Measurements from ENCODE around the gene POLR1G. TPM values are rescaled to one million over a fixed set of nuclear protein-coding genes. Genes with fewer than 3 reads are reported as not detected.
A peak's percentile ranks its signal among the peaks of the same experiment; 100 is the strongest.

POLR1G gene
- total and polyA plus RNA-seq, 2 donors (not counting 3 experiments of a cell fraction or from before 2014, with no cell fraction given), result 6.6 to 19.5 TPM

- CTCF ChIA-PET, result interaction anchor here (0.6 to 6.6 kb wide), 20 partner anchors 8 to 83 kb away, joined by 3 to 101 read pairs (median 4); partner anchors contain the start of genes ERCC1 and ERCC2
- H3K4me2 ChIP-seq (ENCODE audit: insufficient read depth, low read length), result peak overlapping the region; percentile 56
- no peaks in the 10 kb centered on the region for H3K27me3 ChIP-seq (ENCODE audit: control insufficient read depth in 2 of 2, insufficient read depth in 2 of 2, low read length in 2 of 2)
- H3K4me3 ChIP-seq (replicated peaks in 1 of 3; ENCODE audit: insufficient read depth in 1 of 3, low read depth in 1 of 3, low read length in 3 of 3), result peak overlapping the region in 2 of 3 experiments; percentile 15 to 81
- H4K20me1 ChIP-seq (replicated peaks; ENCODE audit: control insufficient read depth, extremely low read depth, insufficient read depth, low read length), result no peaks in the 10 kb centered on the region
- DNase-seq (ENCODE audit: low read depth, low spot score) (peak; percentile 53), FAIRE-seq (peak; percentile 26)
- H3K4me1 ChIP-seq (ENCODE audit: control insufficient read depth, extremely low read depth, insufficient read depth, low read length), result peaks cover 29% of the 10 kb centered on the region
- H2AFZ ChIP-seq (ENCODE audit: low read depth, low read length), result no peak overlapping the region
- dilution Hi-C loops (cut with MboI; ENCODE audit: extremely low pct_ligation_motif_present, low sequenced_read_pairs) (no loop called here), intact Hi-C loops (cut with micrococcal nuclease) (no loop called here)
- peak overlapping the region; percentile 53 for H3K9ac ChIP-seq (replicated peaks; ENCODE audit: extremely low read depth, insufficient read depth, low read length)
- TF ChIP-seq GATA2 (IDR thresholded peaks at IDR 0.05; ENCODE audit: insufficient read depth, insufficient read length, low read depth, low read length), result no peak
- TF ChIP-seq MYC (IDR thresholded peaks at IDR 0.05; ENCODE audit: low read depth, low read length), result no peak
- peak; percentile 79 to 82 for TF ChIP-seq CTCF (IDR thresholded peaks at IDR 0.05; ENCODE audit: extremely low read depth in 1 of 2, insufficient read depth in 1 of 2, low read depth in 1 of 2, low read length in 2 of 2)
- no peak for TF ChIP-seq JUN (IDR thresholded peaks at IDR 0.05; ENCODE audit: borderline replicate concordance, insufficient read depth, insufficient read length, low read depth)
- TF ChIP-seq POLR2AphosphoS5 (IDR thresholded peaks at IDR 0.05; ENCODE audit: insufficient read depth, low read depth, low read length), result peak; percentile 72
- peaks cover 50% of the 10 kb centered on the region for H3K79me2 ChIP-seq (ENCODE audit: control insufficient read depth, insufficient read depth, low read length)
- POLR2A ChIA-PET, result interaction anchor here (0.6 to 1.7 kb wide), 2 partner anchors 67 to 89 kb away, joined by 4 read pairs; no protein-coding TSS in a partner anchor
- BruUV-seq (replicated peaks), result no TSS peak
- peak overlapping the region; percentile 88 for H3K27ac ChIP-seq (ENCODE audit: insufficient read depth, low read depth, low read length)
- H3K9me3 ChIP-seq (replicated peaks; ENCODE audit: control insufficient read depth, insufficient read depth, low read length), result no peaks in the 10 kb centered on the region
- H3K36me3 ChIP-seq (ENCODE audit: control insufficient read depth in 2 of 2, extremely low read depth in 1 of 2, insufficient read depth in 2 of 2, low read length in 2 of 2), result no peaks in the 10 kb centered on the region
- H3K9me1 ChIP-seq (replicated peaks; ENCODE audit: control insufficient read depth, extremely low read depth, insufficient read depth, low read length), result no peaks in the 10 kb centered on the region
These were observed 4.0 kb upstream of the POLR1G start for GRCh38 chr19:45402298-45403061.
